Effector memory CD8-positive, alpha-beta T cell (primary cell): ENCODE results near the gene MAJIN.
"Not testable (repeated sequence)": the region's sequence is repeated elsewhere in the genome, so short reads cannot be mapped to it uniquely, and the experiment has no call there.

ENCODE experiments used
- ATAC-seq: fragments of 150-1000 bp; cut with Tn5 transposase; replicated peaks from 2 replicates; pipeline ENCODE4 v1.10.0; 2021; ENCODE audit warnings: mild to moderate bottlenecking, moderate library complexity
- DNase-seq, 3 experiments: peaks; one replicate each; pipeline ENCODE4 v3.0.0; 2021
- H3K27ac Mint-ChIP-seq, 2 donors: one replicate each; pipeline ENCODE4 v1.8.0; 2022; ENCODE audit warnings: mild to moderate bottlenecking in 2 of 2, mixed read lengths in 2 of 2, moderate library complexity in 2 of 2
- H3K27me3 Mint-ChIP-seq, 2 donors: one replicate each; pipeline ENCODE4 v1.8.0; 2022; ENCODE audit warnings: mixed read lengths in 2 of 2
- H3K36me3 Mint-ChIP-seq: one replicate; pipeline ENCODE4 v1.8.0; 2022; ENCODE audit warnings: mild to moderate bottlenecking, moderate library complexity, mixed read lengths; ENCODE audit not compliant: insufficient read depth
- H3K4me1 Mint-ChIP-seq, 2 donors: one replicate each; pipeline ENCODE4 v1.8.0; 2022; ENCODE audit warnings: low read depth in 2 of 2, mixed read lengths in 2 of 2
- H3K4me3 Mint-ChIP-seq, 2 donors: one replicate each; pipeline ENCODE4 v1.8.0; 2022; ENCODE audit warnings: mild to moderate bottlenecking in 2 of 2, mixed read lengths in 2 of 2, moderate library complexity in 2 of 2
- H3K9me3 Mint-ChIP-seq, 2 donors: one replicate each; pipeline ENCODE4 v1.8.0; 2022; ENCODE audit warnings: mixed read lengths in 2 of 2

MAJIN gene

GRCh38 chr11:65003282-65003681 is 31.4 kb upstream of the MAJIN start:
- no peaks in the 10 kb centered on the region for H3K36me3 Mint-ChIP-seq
- no peak overlapping the region for H3K27ac Mint-ChIP-seq
- H3K4me1 Mint-ChIP-seq = peaks cover 4 to 6% of the 10 kb centered on the region in 2 donors
- no peak overlapping the region for H3K4me3 Mint-ChIP-seq
- no peaks in the 10 kb centered on the region for H3K9me3 Mint-ChIP-seq
- peaks cover 10 to 29% of the 10 kb centered on the region in 2 donors for H3K27me3 Mint-ChIP-seq
- no peak for ATAC-seq
- DNase-seq = no peak

- H3K4me1 Mint-ChIP-seq = peaks cover 6 to 8% of the 10 kb centered on the region in 2 donors
- peaks cover 10 to 29% of the 10 kb centered on the region in 2 donors for H3K27me3 Mint-ChIP-seq
- ATAC-seq (no peak), DNase-seq (no peak)
- H3K27ac Mint-ChIP-seq = no peak overlapping the region
- H3K36me3 Mint-ChIP-seq = no peaks in the 10 kb centered on the region
- no peaks in the 10 kb centered on the region for H3K9me3 Mint-ChIP-seq
- H3K4me3 Mint-ChIP-seq = no peak overlapping the region
Observed at GRCh38 chr11:65002706-65003105, 30.8 kb upstream of the MAJIN start.

GRCh38 chr11:64999478-64999877 is 27.6 kb upstream of the MAJIN start:
- H3K27ac Mint-ChIP-seq = peak overlapping the region in 1 of 2 donors; percentile 83
- no peak for ATAC-seq
- peaks cover under 1 to 28% of the 10 kb centered on the region in 2 donors for H3K27me3 Mint-ChIP-seq
- H3K4me1 Mint-ChIP-seq = peaks cover 8 to 10% of the 10 kb centered on the region in 2 donors
- H3K36me3 Mint-ChIP-seq = no peaks in the 10 kb centered on the region
- no peaks in the 10 kb centered on the region for H3K9me3 Mint-ChIP-seq
- H3K4me3 Mint-ChIP-seq = no peak overlapping the region
- no peak for DNase-seq

- Mint-ChIP-seq H3K9me3 (no peaks in the 10 kb centered on the region), H3K4me1 (peaks cover 8 to 10% of the 10 kb centered on the region in 2 donors), H3K27me3 (peaks cover 0 to 33% of the 10 kb centered on the region in 2 donors), H3K4me3 (no peak overlapping the region), H3K27ac (peak overlapping the region; percentile 19 to 83), H3K36me3 (no peaks in the 10 kb centered on the region)
- DNase-seq (no peak), ATAC-seq (no peak)
Observed at GRCh38 chr11:64998690-64999431, 27.0 kb upstream of the MAJIN start.

GRCh38 chr11:64998141-64998540 is 26.2 kb upstream of the MAJIN start:
- Mint-ChIP-seq H3K4me3 (no peak overlapping the region), H3K36me3 (no peaks in the 10 kb centered on the region), H3K9me3 (no peaks in the 10 kb centered on the region), H3K27ac (peak overlapping the region; percentile 19 to 83), H3K4me1 (peaks cover 8 to 10% of the 10 kb centered on the region in 2 donors), H3K27me3 (peaks cover 0 to 29% of the 10 kb centered on the region in 2 donors)
- ATAC-seq (no peak), DNase-seq (no peak)

- H3K27ac Mint-ChIP-seq = no peak within 1 kb of the TSS
- peak within 1 kb of the TSS in 1 of 2 donors; percentile 49 for H3K4me3 Mint-ChIP-seq
Observed at GRCh38 chr11:64996710-64997380, 24.9 kb upstream of the MAJIN start, which contains the start of gene BATF2. Gene BATF2 (minus strand): TSS chr11:64996971. CDS start chr11:64996914, 57 bp downstream.

GRCh38 chr11:64996327-64996709 is 24.4 kb upstream of the MAJIN start:
- Mint-ChIP-seq H3K4me3 (peak overlapping the region in 1 of 2 donors; percentile 24), H3K36me3 (no peaks in the 10 kb centered on the region), H3K9me3 (no peaks in the 10 kb centered on the region), H3K4me1 (peaks cover 8 to 10% of the 10 kb centered on the region in 2 donors), H3K27ac (no peak overlapping the region), H3K27me3 (peaks cover 9 to 14% of the 10 kb centered on the region in 2 donors)
- DNase-seq = no peak
- no peak for ATAC-seq

More at GRCh38 chr11:64996710-64997380, 24.9 kb upstream of the MAJIN start, which contains the start of gene BATF2:
- DNase-seq = no peak
- Mint-ChIP-seq H3K27me3 (peaks cover 9 to 17% of the 10 kb centered on the region in 2 donors), H3K9me3 (no peaks in the 10 kb centered on the region), H3K36me3 (no peaks in the 10 kb centered on the region), H3K4me1 (peaks cover 8 to 10% of the 10 kb centered on the region in 2 donors)
- ATAC-seq = no peak

- no peak for ATAC-seq
- H3K27me3 Mint-ChIP-seq = peaks cover 9 to 14% of the 10 kb centered on the region in 2 donors
- H3K4me3 Mint-ChIP-seq = no peak overlapping the region
- H3K36me3 Mint-ChIP-seq = no peaks in the 10 kb centered on the region
- no peaks in the 10 kb centered on the region for H3K9me3 Mint-ChIP-seq
- H3K4me1 Mint-ChIP-seq = peaks cover 14 to 19% of the 10 kb centered on the region in 2 donors
- no peak for DNase-seq
- no peak overlapping the region for H3K27ac Mint-ChIP-seq
Observed at GRCh38 chr11:64994318-64994717, 22.4 kb upstream of the MAJIN start.

- Mint-ChIP-seq H3K4me3 (peak overlapping the region in 1 of 2 donors; percentile 42), H3K27ac (peak overlapping the region in 1 of 2 donors; percentile 21), H3K9me3 (no peaks in the 10 kb centered on the region), H3K36me3 (no peaks in the 10 kb centered on the region), H3K27me3 (peaks cover 15 to 30% of the 10 kb centered on the region in 2 donors), H3K4me1 (peaks cover 5 to 14% of the 10 kb centered on the region in 2 donors)
- ATAC-seq = no peak
- no peak for DNase-seq
Observed at GRCh38 chr11:64990222-64990923, 18.5 kb upstream of the MAJIN start.

- H3K27ac Mint-ChIP-seq = peak overlapping the region in 1 of 2 donors; percentile 6
- H3K4me1 Mint-ChIP-seq = peaks cover 5 to 14% of the 10 kb centered on the region in 2 donors
- no peak for DNase-seq
- H3K36me3 Mint-ChIP-seq = no peaks in the 10 kb centered on the region
- no peak for ATAC-seq
- peaks cover 15 to 40% of the 10 kb centered on the region in 2 donors for H3K27me3 Mint-ChIP-seq
- H3K9me3 Mint-ChIP-seq = no peaks in the 10 kb centered on the region
- no peak overlapping the region for H3K4me3 Mint-ChIP-seq
Observed at GRCh38 chr11:64989416-64989815, 17.5 kb upstream of the MAJIN start.

GRCh38 chr11:64987998-64988854 is 16.3 kb upstream of the MAJIN start:
- no peak overlapping the region for H3K4me3 Mint-ChIP-seq
- H3K27ac Mint-ChIP-seq = no peak overlapping the region

GRCh38 chr11:64983339-64983738 is 11.4 kb upstream of the MAJIN start:
- not testable (repeated sequence) for H3K9me3 Mint-ChIP-seq, H3K4me3 Mint-ChIP-seq, H3K4me1 Mint-ChIP-seq, DNase-seq, H3K27ac Mint-ChIP-seq, H3K36me3 Mint-ChIP-seq, ATAC-seq
- H3K27me3 Mint-ChIP-seq = peaks cover 39 to 53% of the 10 kb centered on the region in 2 donors

More at GRCh38 chr11:64987998-64988854, 16.3 kb upstream of the MAJIN start:
- no peaks in the 10 kb centered on the region for H3K9me3 Mint-ChIP-seq
- peaks cover 15 to 41% of the 10 kb centered on the region in 2 donors for H3K27me3 Mint-ChIP-seq
- H3K36me3 Mint-ChIP-seq = no peaks in the 10 kb centered on the region
- no peak for ATAC-seq
- no peak for DNase-seq
- peaks cover 5 to 14% of the 10 kb centered on the region in 2 donors for H3K4me1 Mint-ChIP-seq
